Bronchial epithelial cell (primary cell): ENCODE measurements around the gene SIRPG. TPM values are rescaled to one million over a fixed set of nuclear protein-coding genes. Genes with fewer than 3 reads are reported as not detected.

Experiments used
- DNase-seq: peaks from one replicate; pipeline ENCODE4 v3.0.0-alpha.2; 2010; ENCODE audit warnings: low read depth
- FAIRE-seq: peaks from 2 replicates; lab custom pipeline; 2011; peaks lifted over from hg19 to GRCh38; lab: Jason Lieb, UNC
- H3K27me3 ChIP-seq: 2 replicates; pipeline ENCODE4 v1.5.1; 2011; ENCODE audit warnings: low read length; ENCODE audit not compliant: control insufficient read depth, insufficient read depth
- H3K36me3 ChIP-seq: 2 replicates; pipeline ENCODE4 v1.5.1; 2011; ENCODE audit warnings: low read length; ENCODE audit not compliant: control insufficient read depth, insufficient read depth
- H3K4me3 ChIP-seq: 2 replicates; pipeline ENCODE4 v1.5.1; 2011; ENCODE audit warnings: mild to moderate bottlenecking, low read depth, low read length, control low read depth
- total RNA-seq: library from RNA; depleted of rRNA; stranded (reverse); fragments of >200 nt; gene quantifications from 2 replicates; pipeline ENCODE4 v1.2.1, GENCODE V29; 2014
- TF ChIP-seq, protein P1 (sequence below): IDR thresholded peaks from 2 replicates; pipeline ENCODE4 v1.5.1; 2011; ENCODE audit warnings: mild to moderate bottlenecking, moderate library complexity, low read length, control low read depth, inconsistent platforms; ENCODE audit not compliant: insufficient read depth, severe bottlenecking

SIRPG gene
- total RNA-seq, 1 donor from 2014 or later, result not detected

DNA sequence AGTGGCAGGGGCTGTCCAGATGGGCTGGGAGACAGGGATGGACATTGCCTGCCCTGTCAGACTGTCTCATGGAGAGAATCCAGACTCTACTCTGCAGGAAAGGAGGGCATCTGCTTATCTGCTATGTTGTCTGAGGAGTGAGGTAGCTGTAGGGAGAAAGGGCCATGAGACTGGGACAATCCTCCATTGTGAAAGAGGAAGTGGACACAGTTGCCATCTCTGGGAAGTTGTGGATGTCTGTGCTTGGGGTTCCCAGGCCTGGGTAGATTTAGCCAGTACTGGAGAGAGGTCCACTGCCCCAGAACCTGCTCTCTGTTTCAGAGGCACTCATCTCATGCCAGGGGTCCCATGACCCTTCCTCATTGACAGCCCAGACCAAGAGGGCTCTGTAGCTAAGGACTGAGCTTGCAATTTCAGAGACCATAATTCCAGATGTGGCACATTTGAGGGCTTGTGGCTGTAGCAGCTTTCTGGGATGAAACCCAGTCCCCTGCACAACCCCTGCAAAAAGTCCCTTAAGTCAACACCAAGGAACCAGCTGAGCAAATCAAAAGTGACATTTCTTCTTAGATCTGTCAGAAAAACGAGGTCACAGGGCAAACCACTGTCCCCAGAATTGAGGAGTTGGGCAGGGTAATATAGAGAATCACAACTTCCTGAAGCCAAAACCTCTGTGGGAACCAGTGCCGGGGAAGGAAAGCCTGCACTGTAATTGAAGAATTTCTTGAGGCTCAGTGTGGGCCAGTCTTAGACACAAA, 4.1 kb upstream of the SIRPG start:
- no peak for DNase-seq
- Histone ChIP-seq H3K4me3 (no peak overlapping the region), H3K36me3 (no peaks in the 10 kb centered on the region), H3K27me3 (no peaks in the 10 kb centered on the region)
- TF ChIP-seq, protein P1, sequence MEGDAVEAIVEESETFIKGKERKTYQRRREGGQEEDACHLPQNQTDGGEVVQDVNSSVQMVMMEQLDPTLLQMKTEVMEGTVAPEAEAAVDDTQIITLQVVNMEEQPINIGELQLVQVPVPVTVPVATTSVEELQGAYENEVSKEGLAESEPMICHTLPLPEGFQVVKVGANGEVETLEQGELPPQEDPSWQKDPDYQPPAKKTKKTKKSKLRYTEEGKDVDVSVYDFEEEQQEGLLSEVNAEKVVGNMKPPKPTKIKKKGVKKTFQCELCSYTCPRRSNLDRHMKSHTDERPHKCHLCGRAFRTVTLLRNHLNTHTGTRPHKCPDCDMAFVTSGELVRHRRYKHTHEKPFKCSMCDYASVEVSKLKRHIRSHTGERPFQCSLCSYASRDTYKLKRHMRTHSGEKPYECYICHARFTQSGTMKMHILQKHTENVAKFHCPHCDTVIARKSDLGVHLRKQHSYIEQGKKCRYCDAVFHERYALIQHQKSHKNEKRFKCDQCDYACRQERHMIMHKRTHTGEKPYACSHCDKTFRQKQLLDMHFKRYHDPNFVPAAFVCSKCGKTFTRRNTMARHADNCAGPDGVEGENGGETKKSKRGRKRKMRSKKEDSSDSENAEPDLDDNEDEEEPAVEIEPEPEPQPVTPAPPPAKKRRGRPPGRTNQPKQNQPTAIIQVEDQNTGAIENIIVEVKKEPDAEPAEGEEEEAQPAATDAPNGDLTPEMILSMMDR, result no peak
- FAIRE-seq, result peak; percentile 18

DNA sequence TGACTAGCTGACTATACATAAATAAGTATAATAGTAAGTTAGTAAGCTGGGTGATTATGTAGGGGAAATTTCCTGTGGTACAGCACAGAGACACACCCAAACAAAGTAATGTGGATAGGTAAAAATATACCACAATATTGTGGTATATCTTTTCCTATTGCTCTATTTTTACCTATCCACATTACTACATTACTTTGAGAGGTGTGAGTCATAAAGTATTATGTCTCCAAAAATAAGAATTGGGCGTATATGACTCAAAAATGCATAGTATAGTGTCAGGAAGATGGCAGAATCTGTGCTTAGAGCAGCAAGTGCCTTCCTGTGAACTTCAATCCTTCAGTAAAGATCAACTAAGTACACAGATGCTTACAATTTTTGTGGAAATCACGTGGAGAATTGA, 2.7 kb upstream of the SIRPG start:
- Histone ChIP-seq H3K4me3 (no peak overlapping the region), H3K36me3 (no peaks in the 10 kb centered on the region), H3K27me3 (no peaks in the 10 kb centered on the region)
- TF ChIP-seq, protein P1, result no peak
- no peak for FAIRE-seq
- peak; percentile 20 for DNase-seq

DNA sequence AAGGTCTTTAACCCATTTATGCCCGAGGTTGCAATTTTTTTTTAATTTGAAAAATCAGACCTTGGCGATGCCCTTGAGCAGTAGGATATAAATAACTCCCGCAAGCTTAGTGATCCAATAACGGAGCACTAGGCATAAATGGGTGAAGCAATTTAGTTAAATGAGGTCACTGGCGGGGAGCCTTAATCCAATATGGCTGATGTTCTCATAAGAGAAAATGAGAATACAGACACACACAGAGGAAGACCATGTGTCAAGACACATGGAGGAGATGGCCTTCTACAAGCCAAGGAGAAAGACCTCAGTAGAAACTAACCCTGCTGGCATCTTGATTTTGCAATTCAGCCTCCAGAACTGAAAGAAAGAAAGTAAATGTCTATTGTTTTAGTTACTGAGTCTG, 735 bp downstream of the SIRPG start:
- no peak for FAIRE-seq

DNA sequence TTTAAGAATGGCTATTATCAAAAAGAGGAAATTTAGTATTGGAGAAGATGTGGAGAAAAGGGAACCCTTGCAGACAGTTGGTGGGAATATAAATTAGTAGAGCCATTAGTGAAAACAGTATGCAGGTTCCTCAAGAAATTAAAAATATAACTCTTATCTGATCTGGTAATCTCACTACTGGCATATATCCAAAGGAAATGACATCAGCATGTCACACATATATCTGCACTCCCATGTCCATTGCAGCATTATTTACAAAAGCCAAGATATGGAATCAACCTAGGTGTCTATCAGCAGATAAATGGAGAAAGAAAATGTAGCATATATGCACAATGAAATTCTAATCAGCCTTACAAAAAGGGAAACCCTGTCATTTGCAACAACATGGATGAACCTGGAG, 2.6 kb downstream of the SIRPG start:
- DNase-seq (no peak), FAIRE-seq (no peak)
- no peak overlapping the region for H3K4me3 ChIP-seq
- TF ChIP-seq, protein P1, result no peak
- H3K36me3 ChIP-seq, result no peaks in the 10 kb centered on the region
- no peaks in the 10 kb centered on the region for H3K27me3 ChIP-seq

More for the DNA sequence above, 735 bp downstream of the SIRPG start:
- DNase-seq, result no peak
- Histone ChIP-seq H3K27me3 (no peaks in the 10 kb centered on the region), H3K4me3 (no peak overlapping the region), H3K36me3 (no peaks in the 10 kb centered on the region)
- TF ChIP-seq, protein P1, result no peak

DNA sequence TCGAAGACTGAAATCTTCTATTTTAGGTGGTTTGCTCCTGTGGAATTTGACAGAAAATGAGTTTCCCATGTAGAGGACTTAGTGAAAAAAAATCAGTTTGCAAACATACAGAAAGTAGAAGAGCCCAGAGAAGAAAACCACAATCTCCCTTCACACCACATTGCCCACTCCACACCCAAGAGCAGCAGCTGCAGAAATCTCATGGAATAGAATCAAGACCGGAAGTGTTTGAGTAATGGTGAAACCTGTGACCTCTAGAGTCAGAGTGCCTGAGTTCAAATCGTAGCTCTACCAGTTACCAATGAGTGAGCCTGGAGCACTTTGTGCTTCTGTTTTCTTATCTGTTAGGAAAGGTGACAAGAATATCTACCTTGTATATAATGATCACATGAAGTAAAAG, 4.6 kb downstream of the SIRPG start:
- no peaks in the 10 kb centered on the region for H3K27me3 ChIP-seq
- TF ChIP-seq, protein P1, result no peak
- no peak overlapping the region for H3K4me3 ChIP-seq
- DNase-seq (no peak), FAIRE-seq (no peak)
- H3K36me3 ChIP-seq, result no peaks in the 10 kb centered on the region

DNA sequence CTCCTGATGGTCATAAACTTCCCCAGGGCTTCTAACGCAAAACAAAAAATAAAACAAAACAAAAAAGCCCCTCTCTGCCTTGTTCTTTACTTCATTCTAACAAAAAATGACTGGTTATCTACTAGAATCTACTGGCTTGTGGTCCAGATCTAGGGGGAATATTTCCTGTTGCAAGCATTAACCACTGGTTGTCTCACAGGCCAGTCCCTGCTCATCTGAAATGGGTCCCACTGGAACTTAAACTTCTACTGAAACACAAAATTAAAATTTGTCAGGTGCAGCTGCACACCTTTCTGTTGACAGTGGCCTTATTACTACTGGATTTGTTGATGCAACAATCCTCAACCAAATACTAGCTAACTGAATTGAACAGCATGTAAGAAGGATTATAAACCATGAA, 5.5 kb downstream of the SIRPG start:
- TF ChIP-seq, protein P1, result no peak
- Histone ChIP-seq H3K27me3 (no peaks in the 10 kb centered on the region), H3K36me3 (no peaks in the 10 kb centered on the region), H3K4me3 (no peak overlapping the region)
- no peak for DNase-seq
- no peak for FAIRE-seq
